Astrocyte of the spinal cord (primary cell): ENCODE measurements around the gene AMPH.
"Not testable (repeated sequence)": the region's sequence is repeated elsewhere in the genome, so short reads cannot be mapped to it uniquely, and the experiment has no call there.

Experiments used
- DNase-seq: peaks from one replicate; pipeline ENCODE4 v3.0.0; 2011; ENCODE audit warnings: low read depth, low spot score
- H3K4me3 ChIP-seq: 2 replicates; pipeline ENCODE4 v1.5.1; 2011; ENCODE audit warnings: low read depth, mild to moderate bottlenecking, low read length, moderate library complexity
- CTCF ChIP-seq: IDR thresholded peaks from 2 replicates; pipeline ENCODE4 v1.5.1; 2012; ENCODE audit warnings: low read depth, mild to moderate bottlenecking, low read length, inconsistent platforms
- in situ Hi-C: cut with HindIII; loops from 2 replicates; pipeline ENCODE4 v1.10.0; 2017; ENCODE audit warnings: low sequenced_read_pairs

Gene AMPH

DNA sequence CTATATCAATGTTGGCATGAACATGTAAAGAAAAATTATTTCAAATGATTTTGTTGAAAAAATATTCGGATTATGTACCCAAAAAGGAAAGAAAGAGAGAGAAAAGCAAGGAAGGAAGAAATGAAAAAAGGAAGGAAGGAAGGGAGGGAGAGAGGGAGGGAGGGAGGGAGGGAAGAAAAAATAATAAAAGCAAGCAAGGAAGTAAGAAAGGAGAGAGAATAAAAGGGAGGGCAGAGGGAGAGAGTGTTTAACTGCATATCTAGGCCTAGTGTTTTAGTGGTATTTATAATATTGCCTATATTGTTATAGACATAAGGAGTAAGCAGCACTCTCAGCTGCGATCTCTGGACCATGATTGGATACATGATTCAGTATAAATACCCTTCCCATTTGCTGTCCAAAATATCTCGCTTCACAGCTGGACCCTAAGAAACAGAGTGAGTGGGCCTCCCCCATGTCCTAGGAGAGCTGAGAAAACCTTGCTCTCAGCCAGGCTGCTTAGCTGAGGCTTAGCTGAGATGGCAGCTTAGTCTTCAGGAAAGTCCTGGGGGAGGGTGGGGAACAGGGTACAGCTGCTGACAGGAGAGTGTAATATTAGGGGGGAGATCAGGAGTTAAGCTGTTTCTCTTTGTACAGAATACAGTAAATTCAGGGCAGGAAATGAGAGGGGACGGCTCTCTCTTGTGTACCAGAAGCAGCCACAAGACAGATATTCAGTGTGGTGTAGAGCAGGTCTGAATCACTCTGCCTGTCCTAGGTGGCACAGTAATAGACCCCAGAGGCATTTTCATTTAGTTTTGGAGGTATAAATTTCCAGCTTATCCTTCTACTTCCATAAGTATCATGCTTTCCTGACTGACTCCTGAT lies 291.0 kb downstream of the AMPH start:
- DNase-seq, result no peak
- no peak for TF ChIP-seq CTCF
- in situ Hi-C loops, result no loop called here
- no peak overlapping the region for H3K4me3 ChIP-seq

- DNase-seq, in situ Hi-C loops, H3K4me3 ChIP-seq: not testable (repeated sequence)
Observed at GRCh38 chr7:38336148-38336515, 295.0 kb downstream of the AMPH start.

- H3K4me3 ChIP-seq, result no peak overlapping the region
- in situ Hi-C loops, result no loop called here
- TF ChIP-seq CTCF, result peak; percentile 100
- peak; percentile 85 for DNase-seq
Observed at GRCh38 chr7:38335492-38336147, 295.6 kb downstream of the AMPH start.

GRCh38 chr7:38335128-38335491 lies 296.1 kb downstream of the AMPH start:
- H3K4me3 ChIP-seq, result no peak overlapping the region
- in situ Hi-C loops, result no loop called here

GRCh38 chr7:38334163-38334562 lies 297.0 kb downstream of the AMPH start:
- no peak for DNase-seq
- no peak for TF ChIP-seq CTCF
- in situ Hi-C loops, result no loop called here
- no peak overlapping the region for H3K4me3 ChIP-seq

More at GRCh38 chr7:38335128-38335491, 296.1 kb downstream of the AMPH start:
- DNase-seq, result no peak
- no peak for TF ChIP-seq CTCF
